H1 (cell line): ENCODE measurements around the gene CORO1C. TPM values are rescaled to one million over a fixed set of nuclear protein-coding genes. Genes with fewer than 3 reads are reported as not detected.
"Not testable (repeated sequence)": the region's sequence is repeated elsewhere in the genome, so short reads cannot be mapped to it uniquely, and the experiment has no call there.

Source experiments
- CTCF ChIA-PET: fragments of 300-600 bp; sonication (Branson Sonifier 250); formaldehyde crosslinking; loops from one replicate; lab custom pipeline; 2021; ENCODE audit not compliant: partially characterized antibody; lab: Charles Lee
- POLR2A ChIA-PET: fragments of 300-600 bp; sonication (Branson Sonifier 250); formaldehyde crosslinking; loops from one replicate; lab custom pipeline; 2021; ENCODE audit warnings: inconsistent platforms; ENCODE audit not compliant: partially characterized antibody; lab: Charles Lee
- DNase-seq, 2 experiments: peaks; one replicate each; pipeline versions ENCODE4 v3.0.0 to v3.0.0-alpha.2; 2010 to 2022; ENCODE audit warnings: low spot score in 2 of 2, low read depth in 1 of 2, mixed read lengths in 1 of 2
- FAIRE-seq: peaks from 2 replicates; lab custom pipeline; 2011; peaks lifted over from hg19 to GRCh38; lab: Jason Lieb, UNC
- H2AFZ ChIP-seq: 2 replicates; pipeline ENCODE4 v1.8.1; 2012; ENCODE audit warnings: low read length, inconsistent platforms
- H2AK5ac ChIP-seq: 2 replicates; pipeline ENCODE4 v1.6.1; 2013; ENCODE audit warnings: low read depth, low read length
- H2BK120ac ChIP-seq: replicated peaks from 2 replicates; pipeline ENCODE3; 2013; ENCODE audit warnings: low read depth, low read length, inconsistent platforms
- H2BK12ac ChIP-seq: 2 replicates; pipeline ENCODE4 v1.6.1; 2013; ENCODE audit warnings: low read depth, low read length
- H2BK15ac ChIP-seq: 2 replicates; pipeline ENCODE4 v1.6.1; 2013; ENCODE audit warnings: low read length
- H2BK20ac ChIP-seq: 2 replicates; pipeline ENCODE4 v1.6.1; 2013; ENCODE audit warnings: low read length
- H2BK5ac ChIP-seq: 2 replicates; pipeline ENCODE4 v1.6.1; 2013; ENCODE audit warnings: low read depth, low read length
- H3K14ac ChIP-seq: 2 replicates; pipeline ENCODE4 v1.6.1; 2013; ENCODE audit warnings: inconsistent platforms; ENCODE audit not compliant: insufficient read length
- H3K18ac ChIP-seq: 2 replicates; pipeline ENCODE4 v1.6.1; 2013; ENCODE audit warnings: low read length; ENCODE audit errors: extremely low read depth
- H3K23ac ChIP-seq: 2 replicates; pipeline ENCODE4 v1.6.1; 2013; ENCODE audit warnings: inconsistent platforms; ENCODE audit not compliant: insufficient read length
- H3K23me2 ChIP-seq: 2 replicates; pipeline ENCODE4 v1.6.1; 2013; ENCODE audit warnings: low read depth, low read length
- H3K27ac ChIP-seq: 2 replicates; pipeline ENCODE4 v1.6.1; 2011; ENCODE audit warnings: low read depth, low read length, inconsistent platforms
- H3K27me3 ChIP-seq, 4 experiments: replicated peaks in 1 of 4; 1 replicate in 1 of 4; 2 replicates in 3 of 4; pipeline versions ENCODE4 v1.6.1 to v1.8.1; 2011 to 2013; ENCODE audit warnings: low read length in 3 of 4, mild to moderate bottlenecking in 3 of 4, inconsistent platforms in 2 of 4, mixed read lengths in 2 of 4, moderate library complexity in 1 of 4; ENCODE audit not compliant: control insufficient read depth in 3 of 4, insufficient read depth in 3 of 4; ENCODE audit errors: extremely low read depth in 1 of 4
- H3K36me3 ChIP-seq, 4 experiments: 2 replicates each; pipeline versions ENCODE4 v1.6.1 to v1.8.1; 2011 to 2013; ENCODE audit warnings: mild to moderate bottlenecking in 4 of 4, low read length in 3 of 4, moderate library complexity in 2 of 4, control low read depth in 1 of 4, inconsistent platforms in 1 of 4; ENCODE audit not compliant: insufficient read depth in 4 of 4, control insufficient read depth in 2 of 4
- H3K4ac ChIP-seq: replicated peaks from 2 replicates; pipeline ENCODE3; 2013; ENCODE audit warnings: low read length, low read depth, mixed read lengths, inconsistent platforms; ENCODE audit not compliant: insufficient read length
- H3K4me1 ChIP-seq, 4 experiments: replicated peaks in 1 of 4; 1 replicate in 1 of 4; 2 replicates in 3 of 4; pipeline versions ENCODE4 v1.6.1 to v1.8.1; 2011 to 2013; ENCODE audit warnings: low read length in 3 of 4, inconsistent platforms in 2 of 4, mixed read lengths in 1 of 4; ENCODE audit not compliant: insufficient read depth in 4 of 4, control insufficient read depth in 3 of 4
- H3K4me2 ChIP-seq, 2 experiments: 2 replicates each; pipeline versions ENCODE4 v1.6.1 to v1.8.1; 2011 to 2013; ENCODE audit warnings: low read depth in 2 of 2, low read length in 2 of 2, control low read depth in 1 of 2, inconsistent platforms in 1 of 2, mild to moderate bottlenecking in 1 of 2; ENCODE audit not compliant: insufficient read depth in 1 of 2
- H3K4me3 ChIP-seq, 4 experiments: fragments of 200-600, 300-600 bp in 1 of 4; sonication (generic), shearing (Covaris generic), sonication (Bioruptor Twin) in 1 of 4; 2 replicates each; pipeline versions ENCODE4 v1.5.1 to v1.8.1; 2011 to 2016; ENCODE audit warnings: low read length in 4 of 4, low read depth in 3 of 4, control low read depth in 2 of 4, inconsistent platforms in 2 of 4, mild to moderate bottlenecking in 2 of 4, mixed read lengths in 1 of 4, moderate library complexity in 1 of 4; ENCODE audit not compliant: insufficient read depth in 2 of 4; ENCODE audit errors: extremely low read depth in 1 of 4
- H3K56ac ChIP-seq: replicated peaks from 2 replicates; pipeline ENCODE3; 2013; ENCODE audit warnings: low read depth, mild to moderate bottlenecking, mixed read lengths, low read length, inconsistent platforms; ENCODE audit not compliant: insufficient read length
- H3K79me1 ChIP-seq: 2 replicates; pipeline ENCODE4 v1.6.1; 2013; ENCODE audit warnings: low read depth, low read length, control low read depth
- H3K79me2 ChIP-seq, 2 experiments: 2 replicates each; pipeline versions ENCODE4 v1.6.1 to v1.8.1; 2012 to 2013; ENCODE audit warnings: low read length in 2 of 2, mild to moderate bottlenecking in 2 of 2, inconsistent platforms in 1 of 2; ENCODE audit not compliant: insufficient read depth in 2 of 2, control insufficient read depth in 1 of 2
- H3K9ac ChIP-seq, 4 experiments: replicated peaks in 1 of 4; 1 replicate in 1 of 4; 2 replicates in 3 of 4; pipeline versions ENCODE4 v1.6.1 to v1.8.1; 2011 to 2013; ENCODE audit warnings: low read depth in 3 of 4, low read length in 3 of 4, control low read depth in 2 of 4, mild to moderate bottlenecking in 2 of 4, moderate library complexity in 2 of 4, inconsistent platforms in 1 of 4; ENCODE audit errors: extremely low read depth in 1 of 4
- H3K9me3 ChIP-seq, 2 experiments: 2 replicates each; pipeline versions ENCODE4 v1.6.1 to v1.8.1; 2012 to 2013; ENCODE audit warnings: mild to moderate bottlenecking in 2 of 2, moderate library complexity in 2 of 2, control low read depth in 1 of 2, inconsistent platforms in 1 of 2, low read depth in 1 of 2, low read length in 1 of 2, mixed read lengths in 1 of 2; ENCODE audit not compliant: insufficient read depth in 2 of 2
- H4K20me1 ChIP-seq, 2 experiments: replicated peaks in 1 of 2; 2 replicates each; pipeline versions ENCODE3 to v1.8.1; 2011 to 2013; ENCODE audit warnings: inconsistent platforms in 2 of 2, low read length in 2 of 2, mild to moderate bottlenecking in 1 of 2; ENCODE audit not compliant: insufficient read depth in 2 of 2, control insufficient read depth in 1 of 2
- H4K5ac ChIP-seq: 2 replicates; pipeline ENCODE4 v1.6.1; 2013; ENCODE audit warnings: low read length, low read depth, mixed read lengths, inconsistent platforms; ENCODE audit not compliant: insufficient read length
- H4K8ac ChIP-seq: 2 replicates; pipeline ENCODE4 v1.8.0; 2013; ENCODE audit warnings: mild to moderate bottlenecking, moderate library complexity, low read length, inconsistent platforms; ENCODE audit not compliant: insufficient read depth; ENCODE audit errors: extremely low read depth
- H4K91ac ChIP-seq: replicated peaks from 2 replicates; pipeline ENCODE3; 2013; ENCODE audit warnings: low read length, mixed read lengths, inconsistent platforms; ENCODE audit not compliant: insufficient read length
- WGBS, 2 experiments: shearing (Covaris generic) in 1 of 2; methylation state at CpG; one replicate each; pipeline versions ENCODE4 v1.1.6 to v1.1.7; 2013 to 2015; ENCODE audit warnings: low lambda C conversion rate in 2 of 2, mixed read lengths in 2 of 2, inconsistent platforms in 1 of 2, low coverage in 1 of 2, missing lambda C conversion rate in 1 of 2; ENCODE audit not compliant: insufficient replicate concordance in 2 of 2, insufficient coverage in 1 of 2, insufficient read length in 1 of 2; ENCODE audit errors: extremely low coverage in 1 of 2, missing lambda C conversion rate in 1 of 2; 5-methylcytosine and 5-hydroxymethylcytosine counted together
- polyA plus RNA-seq, 7 experiments: library from polyadenylated mRNA; depleted of rRNA in 3 of 7; stranded (reverse) in 5 of 7; unstranded in 2 of 7; fragments of >200 nt in 5 of 7; fragments of 200-250 nt in 2 of 7; gene quantifications; 1 replicate in 5 of 7; 2 replicates in 1 of 7; 4 replicates in 1 of 7; pipeline versions ENCODE4 v1.2.1 to v1.2.3, GENCODE V29; 2011 to 2013; ENCODE audit warnings: missing spikeins in 2 of 7, mixed read lengths in 2 of 7
- total RNA-seq: library from RNA; stranded (reverse); fragmentation: NEBNext Ultra II Directional; extraction: Animal tissue kit (Norgen Biotek cat#: 25700); gene quantifications from 2 replicates; pipeline ENCODE4 v1.2.1, GENCODE V29; 2021

Gene CORO1C
- total and polyA plus RNA-seq, 2 of the 8 experiments (the other 6 are each of a cell fraction or from before 2014, with no cell fraction given) = 72.7 to 120 TPM

- not testable (repeated sequence) for H3K23me2 ChIP-seq, H2BK5ac ChIP-seq, H2BK20ac ChIP-seq, H4K20me1 ChIP-seq, H3K14ac ChIP-seq, H3K23ac ChIP-seq, H2AK5ac ChIP-seq, H3K9ac ChIP-seq, H3K36me3 ChIP-seq, H4K5ac ChIP-seq, H4K91ac ChIP-seq, H3K27me3 ChIP-seq, H2BK15ac ChIP-seq, FAIRE-seq, H3K4me2 ChIP-seq, DNase-seq, H4K8ac ChIP-seq, H3K4ac ChIP-seq, H2BK12ac ChIP-seq, H3K27ac ChIP-seq, H3K4me3 ChIP-seq, H3K18ac ChIP-seq, H3K56ac ChIP-seq, H3K79me1 ChIP-seq, H2BK120ac ChIP-seq, H2AFZ ChIP-seq, H3K79me2 ChIP-seq, H3K9me3 ChIP-seq
- H3K4me1 ChIP-seq = peaks cover 4 to 24% (median 8%) of the 10 kb centered on the region in 4 experiments; a peak in 6 of 7 replicates
- WGBS, 2 experiments = 89% methylated on average over 4 of the region's 4 CpGs; no CpG with 5 or more reads in 1 of the 2 experiments
- CTCF ChIA-PET = interaction anchor here (0.7 to 1.9 kb wide), 3 partner anchors 10 to 171 kb away, joined by 3 to 5 read pairs (median 3); no protein-coding TSS in a partner anchor
- POLR2A ChIA-PET = interaction anchor here (1.8 kb wide), 1 partner anchor 9 kb away, joined by 6 read pairs; no protein-coding TSS in a partner anchor
Measured at GRCh38 chr12:108631261-108631660, 100.1 kb downstream of the CORO1C start.
